Omental fat pad (tissue), 4 donors: ENCODE data around the gene HLA-F. TPM values are rescaled to one million over a fixed set of nuclear protein-coding genes. Genes with fewer than 3 reads are reported as not detected.

Experiments used
- ATAC-seq: fragments of 150-250 bp; one replicate; pipeline ENCODE4 v1.9.1; 2016; ENCODE audit warnings: mild to moderate bottlenecking, moderate library complexity; ENCODE audit not compliant: low FRiP score
- DNase-seq: peaks from one replicate; pipeline ENCODE4 v3.0.0-alpha.2; 2019; ENCODE audit warnings: low spot score
- total RNA-seq, 4 donors: library from RNA; depleted of rRNA; stranded (reverse); fragments of >200 nt; gene quantifications; one replicate each; pipeline ENCODE4 v1.1.0, GENCODE V29; 2016
- TF ChIP-seq, protein P1 (sequence below), 3 donors: fragments of 450-650 bp; IDR thresholded peaks; one replicate each; pipeline ENCODE4 v1.5.1; 2016 to 2017; ENCODE audit warnings: antibody characterized with exemption in 3 of 3, mild to moderate bottlenecking in 3 of 3, moderate library complexity in 2 of 3

The HLA-F gene
- total RNA-seq, 4 donors from 2014 or later = 44.0 to 211 (median 76.3) TPM

DNA sequence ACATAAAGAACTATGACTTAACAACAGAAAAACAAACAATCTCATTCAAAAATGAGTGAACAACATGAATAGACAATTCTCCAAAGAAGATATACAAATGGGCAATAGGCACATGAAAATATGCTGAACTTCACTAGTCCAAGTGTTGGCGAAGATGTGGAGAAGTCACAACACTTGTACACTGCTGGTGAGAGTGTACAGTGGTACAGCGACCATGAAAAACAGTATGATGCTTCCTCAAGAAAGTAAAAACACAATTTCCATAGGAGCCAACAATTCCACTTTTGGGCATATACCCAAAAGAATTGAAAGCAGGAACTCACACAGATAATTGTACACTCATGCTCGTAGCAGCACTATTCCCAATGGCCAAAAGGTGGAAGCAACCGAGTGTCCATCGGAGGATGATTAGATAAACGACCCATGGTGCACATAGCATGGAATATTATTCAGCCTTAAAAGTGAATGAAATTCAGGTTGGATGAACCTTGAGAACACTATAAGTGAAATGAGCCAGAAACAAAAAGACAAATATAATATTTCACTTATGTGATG, 6.6 kb downstream of the HLA-F start:
- TF ChIP-seq, protein P1, sequence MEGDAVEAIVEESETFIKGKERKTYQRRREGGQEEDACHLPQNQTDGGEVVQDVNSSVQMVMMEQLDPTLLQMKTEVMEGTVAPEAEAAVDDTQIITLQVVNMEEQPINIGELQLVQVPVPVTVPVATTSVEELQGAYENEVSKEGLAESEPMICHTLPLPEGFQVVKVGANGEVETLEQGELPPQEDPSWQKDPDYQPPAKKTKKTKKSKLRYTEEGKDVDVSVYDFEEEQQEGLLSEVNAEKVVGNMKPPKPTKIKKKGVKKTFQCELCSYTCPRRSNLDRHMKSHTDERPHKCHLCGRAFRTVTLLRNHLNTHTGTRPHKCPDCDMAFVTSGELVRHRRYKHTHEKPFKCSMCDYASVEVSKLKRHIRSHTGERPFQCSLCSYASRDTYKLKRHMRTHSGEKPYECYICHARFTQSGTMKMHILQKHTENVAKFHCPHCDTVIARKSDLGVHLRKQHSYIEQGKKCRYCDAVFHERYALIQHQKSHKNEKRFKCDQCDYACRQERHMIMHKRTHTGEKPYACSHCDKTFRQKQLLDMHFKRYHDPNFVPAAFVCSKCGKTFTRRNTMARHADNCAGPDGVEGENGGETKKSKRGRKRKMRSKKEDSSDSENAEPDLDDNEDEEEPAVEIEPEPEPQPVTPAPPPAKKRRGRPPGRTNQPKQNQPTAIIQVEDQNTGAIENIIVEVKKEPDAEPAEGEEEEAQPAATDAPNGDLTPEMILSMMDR (IDR thresholded peaks at IDR 0.05) = no peak
- DNase-seq (no peak), ATAC-seq (no peak)

- TF ChIP-seq, protein P1 (IDR thresholded peaks at IDR 0.05) = no peak
- no peak for DNase-seq
- ATAC-seq = no peak
These were observed 7.4 kb downstream of the HLA-F start for GRCh38 chr6:29730575-29731126.

DNA sequence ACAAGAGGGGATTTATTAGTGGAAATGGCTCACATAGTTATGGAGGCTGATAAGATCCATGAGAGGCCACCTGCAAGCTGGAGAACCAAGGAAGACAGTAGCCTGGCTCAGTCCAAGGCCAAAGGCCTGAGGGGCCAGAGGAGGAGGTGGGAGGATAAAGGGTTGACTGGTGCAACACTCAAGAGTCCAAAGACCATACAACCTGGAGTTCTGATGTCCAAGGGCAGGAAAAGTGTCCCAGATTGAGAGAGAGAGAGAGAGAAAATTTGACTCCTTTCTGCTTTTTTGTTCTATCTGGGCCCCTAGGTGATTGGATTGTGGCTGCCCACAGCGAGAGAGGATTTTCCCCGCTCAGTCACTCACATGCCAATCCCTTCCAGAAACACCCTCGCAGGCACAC, 8.0 kb downstream of the HLA-F start:
- DNase-seq (no peak), ATAC-seq (no peak)
- TF ChIP-seq, protein P1 (IDR thresholded peaks at IDR 0.05) = no peak

- no peak for DNase-seq
- no peak for ATAC-seq
- TF ChIP-seq, protein P1 (IDR thresholded peaks at IDR 0.05) = no peak
These were observed 9.8 kb downstream of the HLA-F start for GRCh38 chr6:29733057-29733456.

GRCh38 chr6:29734046-29735018, 11.1 kb downstream of the HLA-F start:
- DNase-seq = no peak
- TF ChIP-seq, protein P1 (IDR thresholded peaks at IDR 0.05) = no peak
- ATAC-seq = no peak

DNA sequence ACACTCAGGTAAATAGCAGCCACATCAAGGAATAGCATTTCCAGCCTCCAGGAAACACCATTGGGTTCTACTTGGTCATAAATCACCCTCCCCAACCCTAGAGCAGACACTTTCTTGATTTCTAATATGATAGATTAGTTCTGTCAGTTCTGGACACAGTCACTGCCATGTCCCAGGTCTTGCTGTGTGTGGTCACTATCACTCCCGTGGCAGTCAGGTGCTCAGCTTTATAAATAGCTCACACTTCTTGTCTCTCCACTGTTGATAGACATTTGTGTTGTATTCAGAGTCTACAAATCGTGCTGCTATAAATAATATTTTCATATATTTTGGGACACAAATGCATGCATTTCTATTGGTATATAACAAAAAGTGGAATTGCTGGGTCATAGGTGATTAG, 13.3 kb downstream of the HLA-F start:
- TF ChIP-seq, protein P1 (IDR thresholded peaks at IDR 0.05) = no peak
- no peak for DNase-seq
- no peak for ATAC-seq
